Astrocyte of the spinal cord (primary cell): ENCODE measurements around the gene C4orf36.
A peak's percentile ranks its signal among the peaks of the same experiment; 100 is the strongest.

Experiments
- DNase-seq: peaks from one replicate; pipeline ENCODE4 v3.0.0; 2011; ENCODE audit warnings: low read depth, low spot score
- H3K4me3 ChIP-seq: 2 replicates; pipeline ENCODE4 v1.5.1; 2011; ENCODE audit warnings: low read depth, mild to moderate bottlenecking, low read length, moderate library complexity
- in situ Hi-C: cut with HindIII; loops from 2 replicates; pipeline ENCODE4 v1.10.0; 2017; ENCODE audit warnings: low sequenced_read_pairs
- TF ChIP-seq, protein P1 (sequence below): IDR thresholded peaks from 2 replicates; pipeline ENCODE4 v1.5.1; 2012; ENCODE audit warnings: low read depth, mild to moderate bottlenecking, low read length, inconsistent platforms

The C4orf36 gene

DNA sequence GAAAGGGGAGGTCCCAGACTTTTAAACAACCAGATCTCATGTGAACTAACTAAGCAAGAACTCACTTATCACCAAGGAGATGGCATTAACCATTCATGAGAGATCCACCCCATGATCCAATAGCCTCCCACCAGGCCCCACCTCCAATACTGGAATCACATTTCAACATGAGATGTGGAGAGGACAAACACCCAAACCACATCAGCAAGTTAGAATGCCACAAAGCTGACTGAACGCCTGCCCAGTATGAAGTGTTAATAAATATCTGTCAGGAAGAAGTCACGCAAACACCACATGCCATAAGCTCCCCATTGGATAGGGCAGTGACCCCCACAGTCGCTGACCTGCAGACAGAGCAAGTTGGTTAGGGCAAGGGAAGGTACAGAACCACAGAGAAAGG is 57.3 kb downstream of the C4orf36 start:
- in situ Hi-C loops, result no loop called here
- TF ChIP-seq, protein P1, sequence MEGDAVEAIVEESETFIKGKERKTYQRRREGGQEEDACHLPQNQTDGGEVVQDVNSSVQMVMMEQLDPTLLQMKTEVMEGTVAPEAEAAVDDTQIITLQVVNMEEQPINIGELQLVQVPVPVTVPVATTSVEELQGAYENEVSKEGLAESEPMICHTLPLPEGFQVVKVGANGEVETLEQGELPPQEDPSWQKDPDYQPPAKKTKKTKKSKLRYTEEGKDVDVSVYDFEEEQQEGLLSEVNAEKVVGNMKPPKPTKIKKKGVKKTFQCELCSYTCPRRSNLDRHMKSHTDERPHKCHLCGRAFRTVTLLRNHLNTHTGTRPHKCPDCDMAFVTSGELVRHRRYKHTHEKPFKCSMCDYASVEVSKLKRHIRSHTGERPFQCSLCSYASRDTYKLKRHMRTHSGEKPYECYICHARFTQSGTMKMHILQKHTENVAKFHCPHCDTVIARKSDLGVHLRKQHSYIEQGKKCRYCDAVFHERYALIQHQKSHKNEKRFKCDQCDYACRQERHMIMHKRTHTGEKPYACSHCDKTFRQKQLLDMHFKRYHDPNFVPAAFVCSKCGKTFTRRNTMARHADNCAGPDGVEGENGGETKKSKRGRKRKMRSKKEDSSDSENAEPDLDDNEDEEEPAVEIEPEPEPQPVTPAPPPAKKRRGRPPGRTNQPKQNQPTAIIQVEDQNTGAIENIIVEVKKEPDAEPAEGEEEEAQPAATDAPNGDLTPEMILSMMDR, result no peak
- H3K4me3 ChIP-seq, result no peak overlapping the region
- peak; percentile 70 for DNase-seq

DNA sequence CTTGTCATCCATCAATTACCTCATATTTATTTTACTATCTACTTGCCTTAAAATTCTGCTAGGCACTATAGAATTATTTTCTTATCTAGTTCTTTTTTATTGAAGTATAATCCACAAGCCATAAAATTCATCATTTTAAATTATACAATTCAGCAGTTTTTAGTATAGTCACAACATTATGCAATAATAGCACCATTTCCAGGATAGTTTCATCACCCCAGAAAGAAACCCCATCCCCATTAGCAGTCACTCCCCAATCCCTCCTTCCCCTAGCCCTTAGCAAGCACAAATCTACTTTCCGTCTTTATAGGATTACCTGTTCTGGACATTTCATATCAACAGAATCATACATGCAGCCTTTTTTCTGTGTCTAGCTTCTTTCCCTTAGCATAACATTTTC is 58.6 kb downstream of the C4orf36 start:
- DNase-seq, result no peak
- no peak overlapping the region for H3K4me3 ChIP-seq
- in situ Hi-C loops, result no loop called here
- TF ChIP-seq, protein P1, result no peak

DNA sequence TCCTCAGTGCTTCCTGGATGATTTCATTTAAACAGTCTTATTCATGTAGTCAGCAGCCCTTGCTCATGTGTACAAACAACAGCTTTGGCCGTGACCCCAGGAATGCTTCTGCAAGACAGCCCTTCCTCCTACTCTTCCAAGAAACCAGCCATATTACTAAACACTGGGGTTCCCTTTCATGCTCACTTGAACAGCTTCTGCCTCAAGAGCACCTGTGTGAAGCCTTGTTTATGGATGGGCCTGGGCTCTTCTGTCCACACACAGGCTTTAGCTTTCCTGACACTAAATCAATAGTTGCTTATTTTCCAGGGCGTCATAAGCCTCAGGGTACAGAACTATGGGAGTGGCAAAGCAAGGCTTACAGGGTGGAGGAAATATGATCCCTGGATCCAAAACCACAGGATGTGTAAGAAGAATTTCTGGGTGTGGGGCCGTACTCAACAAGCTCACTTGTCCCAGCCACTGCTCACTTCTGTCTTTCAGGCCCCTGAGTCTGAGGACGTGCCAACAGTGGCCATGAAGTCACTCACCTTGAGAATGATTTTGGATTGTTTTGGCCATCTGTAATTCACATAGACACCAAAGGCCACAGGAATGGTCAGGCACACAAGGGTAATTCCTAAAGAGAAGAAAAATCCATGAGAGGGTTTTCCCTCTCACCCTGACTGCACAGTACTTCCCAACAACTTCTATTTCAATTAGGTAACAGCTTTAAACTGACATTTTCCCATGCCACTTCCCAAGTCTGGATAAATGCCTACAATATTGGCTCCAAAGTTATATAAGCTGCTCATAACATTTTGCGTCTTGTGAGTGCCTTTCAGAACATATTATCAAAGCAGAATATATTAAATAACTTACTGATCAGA is 60.7 kb downstream of the C4orf36 start:
- H3K4me3 ChIP-seq, result no peak overlapping the region
- TF ChIP-seq, protein P1, result no peak
- DNase-seq, result peak; percentile 88
- in situ Hi-C loops, result no loop called here
